Loucy (cell line): Measurements from ENCODE around the gene ELOVL4.

Source experiments
- CTCF ChIP-seq: fragments of 200-600 bp; sonication (generic); conservative IDR thresholded peaks from 2 replicates; pipeline ENCODE4 v1.5.1; 2014; ENCODE audit warnings: mild to moderate bottlenecking, antibody characterized with exemption, low read length
- EZH2phosphoT487 ChIP-seq: fragments of 200-600 bp; IDR thresholded peaks from 2 replicates; pipeline ENCODE4 v1.6.1; 2018; ENCODE audit warnings: antibody characterized with exemption, mild to moderate bottlenecking, moderate library complexity, borderline replicate concordance

- TF ChIP-seq CTCF (no peak), EZH2phosphoT487 (no peak)
Measured at GRCh38 chr6:79941489-79942151, 5.7 kb downstream of the ELOVL4 start.
